HUES48 (cell line): Measurements from ENCODE around the gene RAB41.
A peak's percentile ranks its signal among the peaks of the same experiment; 100 is the strongest.
"Not testable (repeated sequence)": the region's sequence is repeated elsewhere in the genome, so short reads cannot be mapped to it uniquely, and the experiment has no call there.

Source experiments
- H3K27ac ChIP-seq: one replicate; pipeline ENCODE4 v1.7.0; 2013; ENCODE audit warnings: low read depth, low read length, inconsistent platforms
- H3K27me3 ChIP-seq: 2 replicates; pipeline ENCODE4 v1.6.1; 2013; ENCODE audit warnings: mild to moderate bottlenecking, low read length; ENCODE audit not compliant: control insufficient read depth, insufficient read depth
- H3K36me3 ChIP-seq: 2 replicates; pipeline ENCODE4 v1.6.1; 2013; ENCODE audit warnings: low read length; ENCODE audit not compliant: control insufficient read depth, insufficient read depth
- H3K4me1 ChIP-seq: 2 replicates; pipeline ENCODE4 v1.6.1; 2013; ENCODE audit warnings: mild to moderate bottlenecking, low read length; ENCODE audit not compliant: control insufficient read depth, insufficient read depth
- H3K4me3 ChIP-seq: 2 replicates; pipeline ENCODE4 v1.5.1; 2013; ENCODE audit warnings: mild to moderate bottlenecking, low read depth, low read length
- H3K9ac ChIP-seq: 2 replicates; pipeline ENCODE4 v1.6.1; 2013; ENCODE audit warnings: mild to moderate bottlenecking, low read depth, low read length, moderate library complexity
- H3K9me3 ChIP-seq: 2 replicates; pipeline ENCODE4 v1.6.1; 2013; ENCODE audit warnings: low read length; ENCODE audit not compliant: control insufficient read depth, insufficient read depth

Gene RAB41

DNA sequence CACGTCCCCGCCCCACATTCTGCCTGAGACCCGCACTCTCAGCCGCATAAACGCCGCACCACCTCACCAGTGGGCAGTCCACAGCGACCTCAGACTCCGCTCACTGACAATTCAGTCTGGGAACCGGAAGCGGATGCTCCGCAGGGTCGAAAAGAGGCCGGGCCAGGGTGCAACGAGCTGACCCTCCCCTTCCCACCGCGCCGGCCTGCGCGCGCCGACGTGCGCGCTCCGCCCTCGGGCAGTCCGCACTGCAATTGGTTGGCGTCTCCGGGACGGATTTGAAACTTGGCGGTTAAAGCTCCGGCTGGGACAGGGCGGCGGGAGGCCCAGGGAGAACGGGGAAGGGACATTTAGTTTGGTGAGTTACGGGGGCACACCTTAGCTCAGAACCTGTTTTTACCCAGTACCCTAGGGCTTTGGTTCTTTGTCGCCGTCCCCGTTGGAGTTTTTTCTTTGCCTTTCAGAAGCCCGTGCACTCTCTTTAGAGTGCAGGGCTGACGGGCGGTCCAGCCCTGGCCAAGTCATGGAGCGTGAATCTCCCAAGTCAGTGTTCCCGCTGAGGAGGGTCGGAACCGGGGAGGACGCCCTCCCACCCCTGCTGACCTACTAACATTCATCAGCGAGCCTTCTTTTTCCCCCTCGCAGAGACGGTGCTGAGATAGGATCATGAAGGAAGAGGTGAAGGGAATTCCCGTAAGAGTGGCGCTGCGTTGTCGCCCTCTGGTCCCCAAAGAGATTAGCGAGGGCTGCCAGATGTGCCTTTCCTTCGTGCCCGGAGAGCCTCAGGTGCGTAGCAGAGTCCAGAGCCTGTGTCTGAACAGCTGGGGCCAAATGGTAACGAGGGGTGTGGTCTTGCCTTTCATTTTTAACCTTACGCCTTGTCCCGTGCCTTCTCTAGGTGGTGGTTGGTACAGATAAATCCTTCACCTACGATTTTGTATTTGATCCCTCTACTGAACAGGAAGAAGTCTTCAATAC lies 8.1 kb downstream of the RAB41 start, which contains the start of the genes KIF4A and PDZD11:
KIF4A (plus strand) TSS at position 312 of the 978 bp plus-strand sequence; CDS start at position 667, 355 bp downstream.
PDZD11 (minus strand) TSS at position 135 of the 978 bp plus-strand sequence. CDS start 586 bp downstream, outside the sequence.
- peak within 1 kb of the TSS; percentile 83 for H3K27ac ChIP-seq
- peak within 1 kb of the TSS; percentile 78 for H3K9ac ChIP-seq
- H3K9me3 ChIP-seq, result peaks cover 41% of the 10 kb centered on the region
- H3K4me3 ChIP-seq, result peak within 1 kb of the TSS; percentile 96
- H3K4me1 ChIP-seq, result no peaks in the 10 kb centered on the region
- peaks cover 45% of the 10 kb centered on the region for H3K36me3 ChIP-seq
- H3K27me3 ChIP-seq, result no peaks in the 10 kb centered on the region

GRCh38 chrX:70292788-70293187 lies 10.8 kb downstream of the RAB41 start:
- Histone ChIP-seq H3K36me3 (peaks cover 37% of the 10 kb centered on the region), H3K9me3 (peaks cover 22% of the 10 kb centered on the region), H3K27me3 (no peaks in the 10 kb centered on the region), H3K27ac (no peak overlapping the region), H3K4me1 (no peaks in the 10 kb centered on the region), H3K4me3 (no peak overlapping the region), H3K9ac (no peak overlapping the region)

- no peak overlapping the region for H3K4me3 ChIP-seq
- no peaks in the 10 kb centered on the region for H3K4me1 ChIP-seq
- H3K9me3 ChIP-seq, result peaks cover 19% of the 10 kb centered on the region
- no peak overlapping the region for H3K27ac ChIP-seq
- H3K36me3 ChIP-seq, result peaks cover 36% of the 10 kb centered on the region
- H3K9ac ChIP-seq, result no peak overlapping the region
- H3K27me3 ChIP-seq, result no peaks in the 10 kb centered on the region
Measured at GRCh38 chrX:70293621-70294020, 11.6 kb downstream of the RAB41 start.

GRCh38 chrX:70301716-70302115 lies 19.7 kb downstream of the RAB41 start:
- Histone ChIP-seq H3K9ac (no peak overlapping the region), H3K36me3 (peaks cover 57% of the 10 kb centered on the region), H3K27me3 (no peaks in the 10 kb centered on the region), H3K4me3 (no peak overlapping the region), H3K9me3 (peaks cover 20% of the 10 kb centered on the region), H3K4me1 (no peaks in the 10 kb centered on the region), H3K27ac (no peak overlapping the region)

- Histone ChIP-seq H3K4me1 (no peaks in the 10 kb centered on the region), H3K9me3 (peaks cover 31% of the 10 kb centered on the region), H3K27me3 (no peaks in the 10 kb centered on the region), H3K4me3 (no peak overlapping the region), H3K36me3 (peaks cover 8% of the 10 kb centered on the region; the same call in 1 of the 2 replicates), H3K9ac (no peak overlapping the region), H3K27ac (no peak overlapping the region)
Measured at GRCh38 chrX:70313503-70313902, 31.5 kb downstream of the RAB41 start.

- peaks cover 6% of the 10 kb centered on the region; the same call in 1 of the 2 replicates for H3K36me3 ChIP-seq
- H3K27ac ChIP-seq, result no peak overlapping the region
- H3K27me3 ChIP-seq, result no peaks in the 10 kb centered on the region
- no peaks in the 10 kb centered on the region for H3K4me1 ChIP-seq
- H3K4me3 ChIP-seq, result no peak overlapping the region
- no peak overlapping the region for H3K9ac ChIP-seq
- H3K9me3 ChIP-seq, result peaks cover 39% of the 10 kb centered on the region
Measured at GRCh38 chrX:70322784-70323183, 40.8 kb downstream of the RAB41 start.

GRCh38 chrX:70323628-70324027 lies 41.7 kb downstream of the RAB41 start:
- H3K4me1 ChIP-seq, H3K9ac ChIP-seq, H3K27ac ChIP-seq, H3K36me3 ChIP-seq, H3K27me3 ChIP-seq, H3K4me3 ChIP-seq: not testable (repeated sequence)
- H3K9me3 ChIP-seq, result peaks cover 44% of the 10 kb centered on the region

DNA sequence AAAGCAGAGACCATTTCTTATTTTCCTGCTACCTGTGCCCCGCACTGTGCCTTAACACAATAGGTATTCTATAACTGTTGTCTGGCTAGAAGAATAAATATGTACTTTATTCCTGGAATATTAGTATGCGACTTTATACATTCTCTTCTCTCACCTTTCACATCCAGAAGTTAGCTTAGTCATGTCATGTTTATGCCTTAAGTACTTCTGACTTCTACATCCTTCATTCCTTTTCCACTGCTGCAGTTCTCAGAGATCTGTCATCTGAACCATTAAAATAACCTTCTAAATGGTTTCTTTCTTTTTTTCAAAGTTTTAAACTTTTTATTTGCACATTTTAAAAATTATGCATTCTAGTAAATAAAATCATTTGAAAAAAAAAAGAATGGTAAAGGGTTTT lies 42.4 kb downstream of the RAB41 start:
- H3K27me3 ChIP-seq, result no peaks in the 10 kb centered on the region
- no peak overlapping the region for H3K27ac ChIP-seq
- no peak overlapping the region for H3K4me3 ChIP-seq
- H3K4me1 ChIP-seq, result no peaks in the 10 kb centered on the region
- peaks cover 12% of the 10 kb centered on the region for H3K36me3 ChIP-seq
- peaks cover 49% of the 10 kb centered on the region for H3K9me3 ChIP-seq
- no peak overlapping the region for H3K9ac ChIP-seq

GRCh38 chrX:70331161-70331560 lies 49.2 kb downstream of the RAB41 start:
- Histone ChIP-seq H3K9ac (no peak overlapping the region), H3K4me3 (no peak overlapping the region), H3K36me3 (peaks cover 68% of the 10 kb centered on the region), H3K27ac (no peak overlapping the region), H3K9me3 (peaks cover 50% of the 10 kb centered on the region), H3K27me3 (no peaks in the 10 kb centered on the region), H3K4me1 (no peaks in the 10 kb centered on the region)

GRCh38 chrX:70332600-70332999 lies 50.6 kb downstream of the RAB41 start:
- H3K27ac ChIP-seq, result no peak overlapping the region
- H3K27me3 ChIP-seq, result no peaks in the 10 kb centered on the region
- H3K4me1 ChIP-seq, result no peaks in the 10 kb centered on the region
- peaks cover 51% of the 10 kb centered on the region for H3K9me3 ChIP-seq
- H3K9ac ChIP-seq, result no peak overlapping the region
- H3K4me3 ChIP-seq, result no peak overlapping the region
- H3K36me3 ChIP-seq, result peaks cover 75% of the 10 kb centered on the region
